IMR-90 (cell line): ENCODE results near the gene SYTL1. TPM values are rescaled to one million over a fixed set of nuclear protein-coding genes. Genes with fewer than 3 reads are reported as not detected.
A peak's percentile ranks its signal among the peaks of the same experiment; 100 is the strongest.

ENCODE experiments used
- ATAC-seq: fragments of 200-7000 bp; cut with Tn5 transposase; 2 replicates; pipeline ENCODE4 v1.9.1; 2020; ENCODE audit warnings: low read depth, mild to moderate bottlenecking, moderate library complexity
- BruUV-seq: library from RNA; stranded (reverse); fragments of 400-500 nt; replicated peaks from 2 replicates; lab custom pipeline; 2021; lab: Mats Ljungman, UMichigan
- CTCF ChIA-PET: fragments of 300-600 bp; formaldehyde crosslinking; extraction: SDS; loops from one replicate; lab custom pipeline; 2021; ENCODE audit warnings: antibody characterized with exemption; lab: Yijun Ruan, JAX
- POLR2A ChIA-PET: fragments of 300-600 bp; sonication (Branson Sonifier 250); formaldehyde crosslinking; loops from one replicate; lab custom pipeline; 2022; ENCODE audit warnings: antibody characterized with exemption; ENCODE audit not compliant: unreplicated experiment; lab: Charles Lee
- DNase-seq: peaks from one replicate; pipeline ENCODE4 v3.0.0; 2013
- H2AFZ ChIP-seq: replicated peaks from 2 replicates; pipeline ENCODE3; 2013; ENCODE audit warnings: low read length, mild to moderate bottlenecking; ENCODE audit not compliant: poor library complexity
- H2AK5ac ChIP-seq: 2 replicates; pipeline ENCODE4 v1.6.1; 2013; ENCODE audit warnings: low read depth, low read length, inconsistent platforms
- H2AK9ac ChIP-seq: replicated peaks from 2 replicates; pipeline ENCODE3; 2013; ENCODE audit warnings: mild to moderate bottlenecking, low read depth, low read length, moderate library complexity; ENCODE audit not compliant: poor library complexity
- H2BK120ac ChIP-seq: 2 replicates; pipeline ENCODE4 v1.6.1; 2013; ENCODE audit warnings: low read depth, low read length, inconsistent platforms
- H2BK15ac ChIP-seq: 3 replicates; pipeline ENCODE4 v1.6.1; 2013; ENCODE audit warnings: low read depth, low read length, inconsistent platforms
- H2BK20ac ChIP-seq: 2 replicates; pipeline ENCODE4 v1.6.1; 2013; ENCODE audit warnings: low read depth, mild to moderate bottlenecking, inconsistent platforms, low read length, moderate library complexity
- H2BK5ac ChIP-seq: 2 replicates; pipeline ENCODE4 v1.6.1; 2013; ENCODE audit warnings: mild to moderate bottlenecking, low read depth, low read length, inconsistent platforms; ENCODE audit not compliant: poor library complexity, severe bottlenecking
- H3K14ac ChIP-seq: replicated peaks from 2 replicates; pipeline ENCODE4 v1.6.1; 2013; ENCODE audit warnings: low read depth, low read length, inconsistent platforms
- H3K18ac ChIP-seq: 2 replicates; pipeline ENCODE4 v1.6.1; 2013; ENCODE audit warnings: low read depth, low read length, control low read depth
- H3K23ac ChIP-seq: 2 replicates; pipeline ENCODE4 v1.6.1; 2013; ENCODE audit warnings: low read depth, low read length, inconsistent platforms
- H3K27ac ChIP-seq: 2 replicates; pipeline ENCODE4 v1.5.1; 2013; ENCODE audit warnings: mild to moderate bottlenecking, control low read depth, low read length; ENCODE audit not compliant: insufficient read depth
- H3K27me3 ChIP-seq: 2 replicates; pipeline ENCODE4 v1.6.1; 2013; ENCODE audit warnings: low read length; ENCODE audit not compliant: control insufficient read depth, insufficient read depth
- H3K36me3 ChIP-seq: 2 replicates; pipeline ENCODE4 v1.6.1; 2013; ENCODE audit warnings: low read length, mixed read lengths; ENCODE audit not compliant: control insufficient read depth, insufficient read depth
- H3K4ac ChIP-seq: 2 replicates; pipeline ENCODE4 v1.6.1; 2013; ENCODE audit warnings: low read depth, low read length, inconsistent platforms
- H3K4me1 ChIP-seq: 2 replicates; pipeline ENCODE4 v1.6.1; 2013; ENCODE audit warnings: low read length, mixed read lengths; ENCODE audit not compliant: control insufficient read depth, insufficient read depth
- H3K4me2 ChIP-seq: 2 replicates; pipeline ENCODE4 v1.6.1; 2013; ENCODE audit warnings: low read depth, mild to moderate bottlenecking, control low read depth, low read length, moderate library complexity
- H3K4me3 ChIP-seq: 2 replicates; pipeline ENCODE4 v1.5.1; 2013; ENCODE audit warnings: low read depth, mild to moderate bottlenecking, control low read depth, low read length, moderate library complexity; ENCODE audit not compliant: insufficient read depth
- H3K56ac ChIP-seq: 2 replicates; pipeline ENCODE4 v1.6.1; 2013; ENCODE audit warnings: low read length, inconsistent platforms; ENCODE audit not compliant: insufficient read depth; ENCODE audit errors: extremely low read depth
- H3K79me1 ChIP-seq, 2 experiments: 2 replicates each; pipeline ENCODE4 v1.6.1; 2013; ENCODE audit warnings: low read length in 2 of 2, inconsistent platforms in 1 of 2, low read depth in 1 of 2
- H3K9ac ChIP-seq: 2 replicates; pipeline ENCODE4 v1.6.1; 2013; ENCODE audit warnings: low read depth, low read length, control low read depth
- H3K9me1 ChIP-seq: 2 replicates; pipeline ENCODE4 v1.6.1; 2013; ENCODE audit warnings: low read length, inconsistent platforms; ENCODE audit not compliant: insufficient read depth
- H3K9me3 ChIP-seq: 2 replicates; pipeline ENCODE4 v1.6.1; 2013; ENCODE audit warnings: low read length; ENCODE audit not compliant: control insufficient read depth, insufficient read depth
- H4K20me1 ChIP-seq: 2 replicates; pipeline ENCODE4 v1.6.1; 2013; ENCODE audit warnings: low read length, inconsistent platforms; ENCODE audit not compliant: insufficient read depth
- H4K5ac ChIP-seq: 2 replicates; pipeline ENCODE4 v1.6.1; 2013; ENCODE audit warnings: mild to moderate bottlenecking, low read depth, low read length, control low read depth
- H4K8ac ChIP-seq, 2 experiments: 2 replicates each; pipeline ENCODE4 v1.6.1; 2013; ENCODE audit warnings: low read depth in 2 of 2, low read length in 2 of 2, control low read depth in 1 of 2, inconsistent platforms in 1 of 2
- H4K91ac ChIP-seq: 2 replicates; pipeline ENCODE4 v1.6.1; 2013; ENCODE audit warnings: low read depth, low read length, inconsistent platforms; ENCODE audit not compliant: insufficient read depth
- CHD1 ChIP-seq: IDR thresholded peaks from 2 replicates; pipeline ENCODE4 v1.6.1; 2012; ENCODE audit warnings: low read depth, low read length, improper control_type of control experiment
- FOS ChIP-seq: fragments of 150-350 bp; IDR thresholded peaks from 2 replicates; pipeline ENCODE4 v1.6.1; 2016; ENCODE audit warnings: low read depth, low read length
- MAZ ChIP-seq: IDR thresholded peaks from 2 replicates; pipeline ENCODE4 v1.6.1; 2012; ENCODE audit warnings: low read depth, mild to moderate bottlenecking, low read length, improper control_type of control experiment, moderate library complexity, borderline replicate concordance
- MXI1 ChIP-seq: IDR thresholded peaks from 2 replicates; pipeline ENCODE4 v1.6.1; 2012; ENCODE audit warnings: low read depth, mild to moderate bottlenecking, low read length, moderate library complexity, borderline replicate concordance
- POLR2A ChIP-seq: IDR thresholded peaks from 2 replicates; pipeline ENCODE4 v1.6.1; 2012; ENCODE audit warnings: mild to moderate bottlenecking, low read depth, low read length
- RCOR1 ChIP-seq: IDR thresholded peaks from 2 replicates; pipeline ENCODE4 v1.6.1; 2012; ENCODE audit warnings: mild to moderate bottlenecking, low read length, improper control_type of control experiment; ENCODE audit not compliant: insufficient replicate concordance
- SMC3 ChIP-seq: fragments of 150-350 bp; IDR thresholded peaks from 2 replicates; pipeline ENCODE4 v1.6.1; 2016; ENCODE audit warnings: low read depth, mild to moderate bottlenecking, antibody characterized with exemption, low read length, moderate library complexity
- WGBS, 2 experiments: methylation state at CpG; one replicate each; pipeline versions ENCODE4 v1.1.5 to v1.1.7; 2013; ENCODE audit warnings: missing lambda C conversion rate in 2 of 2; ENCODE audit not compliant: insufficient read length in 1 of 2; ENCODE audit errors: extremely low coverage in 2 of 2; 5-methylcytosine and 5-hydroxymethylcytosine counted together
- dilution Hi-C: fragments of 300-500 bp; cut with HindIII; formaldehyde crosslinking; loops from one replicate; pipeline ENCODE4 v1.14.3; 2018; ENCODE audit warnings: low sequenced_read_pairs; ENCODE audit not compliant: unreplicated experiment
- in situ Hi-C: fragments of 300-500 bp; cut with MboI; formaldehyde crosslinking; loops from 3 replicates; pipeline ENCODE4 v1.14.3; 2019; ENCODE audit warnings: low sequenced_read_pairs, inconsistent platforms, mixed read lengths
- intact Hi-C: fragments of 100-400 bp; cut with micrococcal nuclease; formaldehyde crosslinking; loops from 2 replicates; pipeline ENCODE4 v1.10.0; 2022
- polyA plus RNA-seq, 3 experiments: library from polyadenylated mRNA; depleted of rRNA; stranded (reverse); fragments of >200 nt; gene quantifications; 2 replicates each; pipeline ENCODE4 v1.2.3, GENCODE V29; 2012; ENCODE audit warnings: low replicate concordance in 1 of 3
- total RNA-seq: library from RNA; depleted of rRNA; stranded (reverse); fragments of >200 nt; gene quantifications from 2 replicates; pipeline ENCODE4 v1.2.3, GENCODE V29; 2012
- TF ChIP-seq, protein P1 (sequence below): conservative IDR thresholded peaks from 2 replicates; pipeline ENCODE4 v1.5.1; 2012; ENCODE audit warnings: mild to moderate bottlenecking, low read depth, low read length, improper control_type of control experiment

SYTL1 gene
- total and polyA plus RNA-seq, 2 of the 4 experiments (the other 2 are of a cell fraction): 0.18 to 1.0 TPM

DNA sequence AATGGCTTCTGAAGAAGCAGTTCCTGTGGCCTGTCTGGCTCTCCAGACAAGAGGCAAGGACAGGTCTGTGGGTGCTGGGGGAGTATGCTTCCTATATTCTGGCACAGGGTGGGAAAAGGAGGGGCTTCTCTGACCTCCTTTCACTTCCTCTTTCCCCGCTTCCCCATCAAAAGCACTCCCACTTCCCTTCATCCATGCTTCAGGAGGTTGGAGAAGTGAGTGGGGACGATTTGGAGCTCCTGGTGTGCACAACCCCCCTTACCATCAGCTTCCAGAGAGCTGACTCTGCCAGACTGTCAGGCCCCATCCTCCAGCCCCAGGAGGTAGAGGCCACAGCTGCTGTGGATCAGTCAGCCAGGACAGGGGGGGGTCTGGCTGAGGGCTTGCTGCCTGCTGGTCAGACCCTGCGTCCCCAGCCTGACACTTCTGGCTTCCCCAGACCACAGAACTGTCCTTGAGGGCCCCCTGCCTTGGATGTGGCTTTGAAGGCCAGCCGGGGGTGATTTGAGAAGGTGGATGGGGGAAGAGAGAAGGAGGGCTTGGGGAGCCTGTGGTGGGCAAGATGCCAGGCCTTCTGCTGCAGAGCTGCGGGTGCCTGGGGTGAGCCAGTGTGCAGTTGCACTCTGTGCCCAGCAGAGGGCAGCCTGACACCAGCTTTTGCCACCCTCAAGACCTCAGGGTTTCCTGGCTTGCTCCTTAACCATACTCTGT lies 41.3 kb upstream of the SYTL1 start (continued):
- TF ChIP-seq MXI1 (peak; percentile 47; the same call in 1 of the 2 replicates), FOS (no peak; the same call in 1 of the 2 replicates), SMC3 (peak; percentile 92)

DNA sequence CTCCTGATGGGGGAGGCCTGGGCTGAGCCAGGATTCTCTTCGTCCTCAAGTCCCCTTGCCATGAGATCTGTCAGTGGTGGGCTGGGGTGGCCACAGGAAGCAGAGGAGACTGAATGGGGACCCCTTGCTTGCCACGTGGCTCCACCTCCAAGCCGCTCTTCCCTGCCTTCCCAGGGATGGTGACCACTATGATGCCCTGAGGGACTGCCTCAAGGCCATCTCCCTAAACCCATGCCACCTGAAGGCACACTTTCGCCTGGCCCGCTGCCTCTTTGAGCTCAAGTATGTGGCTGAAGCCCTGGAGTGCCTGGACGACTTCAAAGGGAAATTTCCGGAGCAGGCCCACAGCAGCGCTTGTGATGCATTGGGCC lies 40.8 kb upstream of the SYTL1 start:
- ChIA-PET CTCF (interaction anchor here (0.6 to 7.1 kb wide), 17 partner anchors 8 to 362 kb away, joined by 3 to 79 read pairs (median 4); partner anchors contain the start of gene CD164L2), POLR2A (interaction anchor here (0.6 kb wide), 2 partner anchors 139 to 256 kb away, joined by 4 to 6 read pairs; no protein-coding TSS in a partner anchor)
- ATAC-seq: no peak
- Histone ChIP-seq H3K9me1 (peaks cover 13% of the 10 kb centered on the region), H2AK5ac (peak overlapping the region; percentile 92), H4K20me1 (0 out of 2 replicates have a peak, but pooled peaks cover 4% of the 10 kb centered on the region), H2BK20ac (peak overlapping the region; percentile 60), H3K27me3 (no peaks in the 10 kb centered on the region), H3K4me1 (peaks cover 27% of the 10 kb centered on the region), H3K14ac (peak overlapping the region; percentile 88; the same call in 1 of the 2 replicates), H3K36me3 (peaks cover 14% of the 10 kb centered on the region; the same call in 1 of the 2 replicates), H2BK15ac (peak overlapping the region; percentile 80; the same call in 1 of the 3 replicates), H3K4me3 (no peak overlapping the region), H3K4ac (peak overlapping the region; percentile 92), H3K9me3 (no peaks in the 10 kb centered on the region), H4K91ac (peak overlapping the region; percentile 75), H2AK9ac (peak overlapping the region; percentile 94), H3K56ac (0 out of 2 replicates have a peak overlapping the region, but pooled peaks have one; percentile 4), H3K4me2 (no peak overlapping the region; the same call in 1 of the 2 replicates), H3K9ac (peak overlapping the region; percentile 34), H3K18ac (peak overlapping the region; percentile 30; the same call in 1 of the 2 replicates), H2BK5ac (peak overlapping the region; percentile 74), H3K23ac (peak overlapping the region; percentile 69; the same call in 1 of the 2 replicates), H4K8ac (peak overlapping the region; percentile 55 to 91), H2AFZ (peak overlapping the region; percentile 92), H3K79me1 (peaks cover 0 to 21% of the 10 kb centered on the region in 2 experiments; a peak in 2 of 4 replicates), H4K5ac (peak overlapping the region; percentile 56), H3K27ac (peak overlapping the region; percentile 74), H2BK120ac (peak overlapping the region; percentile 85)
- no peak for DNase-seq
- no peak for TF ChIP-seq RCOR1
- TF ChIP-seq SMC3: no peak
- no peak for TF ChIP-seq MAZ
- TF ChIP-seq, protein P1, sequence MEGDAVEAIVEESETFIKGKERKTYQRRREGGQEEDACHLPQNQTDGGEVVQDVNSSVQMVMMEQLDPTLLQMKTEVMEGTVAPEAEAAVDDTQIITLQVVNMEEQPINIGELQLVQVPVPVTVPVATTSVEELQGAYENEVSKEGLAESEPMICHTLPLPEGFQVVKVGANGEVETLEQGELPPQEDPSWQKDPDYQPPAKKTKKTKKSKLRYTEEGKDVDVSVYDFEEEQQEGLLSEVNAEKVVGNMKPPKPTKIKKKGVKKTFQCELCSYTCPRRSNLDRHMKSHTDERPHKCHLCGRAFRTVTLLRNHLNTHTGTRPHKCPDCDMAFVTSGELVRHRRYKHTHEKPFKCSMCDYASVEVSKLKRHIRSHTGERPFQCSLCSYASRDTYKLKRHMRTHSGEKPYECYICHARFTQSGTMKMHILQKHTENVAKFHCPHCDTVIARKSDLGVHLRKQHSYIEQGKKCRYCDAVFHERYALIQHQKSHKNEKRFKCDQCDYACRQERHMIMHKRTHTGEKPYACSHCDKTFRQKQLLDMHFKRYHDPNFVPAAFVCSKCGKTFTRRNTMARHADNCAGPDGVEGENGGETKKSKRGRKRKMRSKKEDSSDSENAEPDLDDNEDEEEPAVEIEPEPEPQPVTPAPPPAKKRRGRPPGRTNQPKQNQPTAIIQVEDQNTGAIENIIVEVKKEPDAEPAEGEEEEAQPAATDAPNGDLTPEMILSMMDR: no peak
- no peak for TF ChIP-seq CHD1
- TF ChIP-seq POLR2A: no peak
- dilution Hi-C loops (no loop called here), in situ Hi-C loops (loop anchor here (5.0 kb wide), 2 partner anchors 91 to 306 kb away; partner anchors contain the start of gene GPR3), intact Hi-C loops (loop anchor here (2.0 kb wide), 2 partner anchors 66 to 362 kb away; partner anchors contain the start of gene MAP3K6)
- BruUV-seq: no TSS peak
- WGBS, 2 experiments: 100% methylated on average over 1 of the region's 8 CpGs; no CpG with 5 or more reads in 1 of the 2 experiments
